IMR-90 (cell line): ENCODE results near the gene SIKE1. TPM values are rescaled to one million over a fixed set of nuclear protein-coding genes. Genes with fewer than 3 reads are reported as not detected.

Experiments used
- ATAC-seq: fragments of 200-7000 bp; cut with Tn5 transposase; 2 replicates; pipeline ENCODE4 v1.9.1; 2020; ENCODE audit warnings: low read depth, mild to moderate bottlenecking, moderate library complexity
- BruUV-seq: library from RNA; stranded (reverse); fragments of 400-500 nt; replicated peaks from 2 replicates; lab custom pipeline; 2021; lab: Mats Ljungman, UMichigan
- CTCF ChIA-PET: fragments of 300-600 bp; formaldehyde crosslinking; extraction: SDS; loops from one replicate; lab custom pipeline; 2021; ENCODE audit warnings: antibody characterized with exemption; lab: Yijun Ruan, JAX
- POLR2A ChIA-PET: fragments of 300-600 bp; sonication (Branson Sonifier 250); formaldehyde crosslinking; loops from one replicate; lab custom pipeline; 2022; ENCODE audit warnings: antibody characterized with exemption; ENCODE audit not compliant: unreplicated experiment; lab: Charles Lee
- DNase-seq: peaks from one replicate; pipeline ENCODE4 v3.0.0; 2013
- H2AFZ ChIP-seq: replicated peaks from 2 replicates; pipeline ENCODE3; 2013; ENCODE audit warnings: low read length, mild to moderate bottlenecking; ENCODE audit not compliant: poor library complexity
- H2AK5ac ChIP-seq: 2 replicates; pipeline ENCODE4 v1.6.1; 2013; ENCODE audit warnings: low read depth, low read length, inconsistent platforms
- H2AK9ac ChIP-seq: replicated peaks from 2 replicates; pipeline ENCODE3; 2013; ENCODE audit warnings: mild to moderate bottlenecking, low read depth, low read length, moderate library complexity; ENCODE audit not compliant: poor library complexity
- H2BK120ac ChIP-seq: 2 replicates; pipeline ENCODE4 v1.6.1; 2013; ENCODE audit warnings: low read depth, low read length, inconsistent platforms
- H2BK15ac ChIP-seq: 3 replicates; pipeline ENCODE4 v1.6.1; 2013; ENCODE audit warnings: low read depth, low read length, inconsistent platforms
- H2BK20ac ChIP-seq: 2 replicates; pipeline ENCODE4 v1.6.1; 2013; ENCODE audit warnings: low read depth, mild to moderate bottlenecking, inconsistent platforms, low read length, moderate library complexity
- H2BK5ac ChIP-seq: 2 replicates; pipeline ENCODE4 v1.6.1; 2013; ENCODE audit warnings: mild to moderate bottlenecking, low read depth, low read length, inconsistent platforms; ENCODE audit not compliant: poor library complexity, severe bottlenecking
- H3K14ac ChIP-seq: replicated peaks from 2 replicates; pipeline ENCODE4 v1.6.1; 2013; ENCODE audit warnings: low read depth, low read length, inconsistent platforms
- H3K18ac ChIP-seq: 2 replicates; pipeline ENCODE4 v1.6.1; 2013; ENCODE audit warnings: low read depth, low read length, control low read depth
- H3K23ac ChIP-seq: 2 replicates; pipeline ENCODE4 v1.6.1; 2013; ENCODE audit warnings: low read depth, low read length, inconsistent platforms
- H3K27ac ChIP-seq: 2 replicates; pipeline ENCODE4 v1.5.1; 2013; ENCODE audit warnings: mild to moderate bottlenecking, control low read depth, low read length; ENCODE audit not compliant: insufficient read depth
- H3K27me3 ChIP-seq: 2 replicates; pipeline ENCODE4 v1.6.1; 2013; ENCODE audit warnings: low read length; ENCODE audit not compliant: control insufficient read depth, insufficient read depth
- H3K36me3 ChIP-seq: 2 replicates; pipeline ENCODE4 v1.6.1; 2013; ENCODE audit warnings: low read length, mixed read lengths; ENCODE audit not compliant: control insufficient read depth, insufficient read depth
- H3K4ac ChIP-seq: 2 replicates; pipeline ENCODE4 v1.6.1; 2013; ENCODE audit warnings: low read depth, low read length, inconsistent platforms
- H3K4me1 ChIP-seq: 2 replicates; pipeline ENCODE4 v1.6.1; 2013; ENCODE audit warnings: low read length, mixed read lengths; ENCODE audit not compliant: control insufficient read depth, insufficient read depth
- H3K4me2 ChIP-seq: 2 replicates; pipeline ENCODE4 v1.6.1; 2013; ENCODE audit warnings: low read depth, mild to moderate bottlenecking, control low read depth, low read length, moderate library complexity
- H3K4me3 ChIP-seq: 2 replicates; pipeline ENCODE4 v1.5.1; 2013; ENCODE audit warnings: low read depth, mild to moderate bottlenecking, control low read depth, low read length, moderate library complexity; ENCODE audit not compliant: insufficient read depth
- H3K56ac ChIP-seq: 2 replicates; pipeline ENCODE4 v1.6.1; 2013; ENCODE audit warnings: low read length, inconsistent platforms; ENCODE audit not compliant: insufficient read depth; ENCODE audit errors: extremely low read depth
- H3K79me1 ChIP-seq, 2 experiments: 2 replicates each; pipeline ENCODE4 v1.6.1; 2013; ENCODE audit warnings: low read length in 2 of 2, inconsistent platforms in 1 of 2, low read depth in 1 of 2
- H3K9ac ChIP-seq: 2 replicates; pipeline ENCODE4 v1.6.1; 2013; ENCODE audit warnings: low read depth, low read length, control low read depth
- H3K9me1 ChIP-seq: 2 replicates; pipeline ENCODE4 v1.6.1; 2013; ENCODE audit warnings: low read length, inconsistent platforms; ENCODE audit not compliant: insufficient read depth
- H3K9me3 ChIP-seq: 2 replicates; pipeline ENCODE4 v1.6.1; 2013; ENCODE audit warnings: low read length; ENCODE audit not compliant: control insufficient read depth, insufficient read depth
- H4K20me1 ChIP-seq: 2 replicates; pipeline ENCODE4 v1.6.1; 2013; ENCODE audit warnings: low read length, inconsistent platforms; ENCODE audit not compliant: insufficient read depth
- H4K5ac ChIP-seq: 2 replicates; pipeline ENCODE4 v1.6.1; 2013; ENCODE audit warnings: mild to moderate bottlenecking, low read depth, low read length, control low read depth
- H4K8ac ChIP-seq, 2 experiments: 2 replicates each; pipeline ENCODE4 v1.6.1; 2013; ENCODE audit warnings: low read depth in 2 of 2, low read length in 2 of 2, control low read depth in 1 of 2, inconsistent platforms in 1 of 2
- H4K91ac ChIP-seq: 2 replicates; pipeline ENCODE4 v1.6.1; 2013; ENCODE audit warnings: low read depth, low read length, inconsistent platforms; ENCODE audit not compliant: insufficient read depth
- CTCF ChIP-seq: conservative IDR thresholded peaks from 2 replicates; pipeline ENCODE4 v1.5.1; 2012; ENCODE audit warnings: mild to moderate bottlenecking, low read depth, low read length, improper control_type of control experiment
- MXI1 ChIP-seq: IDR thresholded peaks from 2 replicates; pipeline ENCODE4 v1.6.1; 2012; ENCODE audit warnings: low read depth, mild to moderate bottlenecking, low read length, moderate library complexity, borderline replicate concordance
- SMC3 ChIP-seq: fragments of 150-350 bp; IDR thresholded peaks from 2 replicates; pipeline ENCODE4 v1.6.1; 2016; ENCODE audit warnings: low read depth, mild to moderate bottlenecking, antibody characterized with exemption, low read length, moderate library complexity
- WGBS, 2 experiments: methylation state at CpG; one replicate each; pipeline versions ENCODE4 v1.1.5 to v1.1.7; 2013; ENCODE audit warnings: missing lambda C conversion rate in 2 of 2; ENCODE audit not compliant: insufficient read length in 1 of 2; ENCODE audit errors: extremely low coverage in 2 of 2; 5-methylcytosine and 5-hydroxymethylcytosine counted together
- dilution Hi-C: fragments of 300-500 bp; cut with HindIII; formaldehyde crosslinking; loops from one replicate; pipeline ENCODE4 v1.14.3; 2018; ENCODE audit warnings: low sequenced_read_pairs; ENCODE audit not compliant: unreplicated experiment
- in situ Hi-C: fragments of 300-500 bp; cut with MboI; formaldehyde crosslinking; loops from 3 replicates; pipeline ENCODE4 v1.14.3; 2019; ENCODE audit warnings: low sequenced_read_pairs, inconsistent platforms, mixed read lengths
- intact Hi-C: fragments of 100-400 bp; cut with micrococcal nuclease; formaldehyde crosslinking; loops from 2 replicates; pipeline ENCODE4 v1.10.0; 2022
- polyA plus RNA-seq, 3 experiments: library from polyadenylated mRNA; depleted of rRNA; stranded (reverse); fragments of >200 nt; gene quantifications; 2 replicates each; pipeline ENCODE4 v1.2.3, GENCODE V29; 2012; ENCODE audit warnings: low replicate concordance in 1 of 3
- total RNA-seq: library from RNA; depleted of rRNA; stranded (reverse); fragments of >200 nt; gene quantifications from 2 replicates; pipeline ENCODE4 v1.2.3, GENCODE V29; 2012
- TF ChIP-seq, protein P1 (sequence below): fragments of 150-350 bp; IDR thresholded peaks from 2 replicates; pipeline ENCODE4 v1.6.1; 2017; ENCODE audit warnings: mild to moderate bottlenecking, antibody characterized with exemption, low read length, low read depth

Gene SIKE1
- total and polyA plus RNA-seq, 2 of the 4 experiments (the other 2 are of a cell fraction): 20.9 to 49.1 TPM

- Histone ChIP-seq H2BK15ac (no peak overlapping the region), H3K14ac (no peak overlapping the region), H3K27me3 (no peaks in the 10 kb centered on the region), H3K18ac (no peak overlapping the region), H3K27ac (no peak overlapping the region), H3K9me1 (peaks cover 7% of the 10 kb centered on the region), H3K23ac (no peak overlapping the region), H3K36me3 (peaks cover 3% of the 10 kb centered on the region; the same call in 1 of the 2 replicates), H3K9me3 (no peaks in the 10 kb centered on the region), H2BK5ac (no peak overlapping the region), H3K4ac (no peak overlapping the region), H3K4me3 (peak overlapping the region; percentile 30; the same call in 1 of the 2 replicates), H3K56ac (no peak overlapping the region), H3K4me1 (peaks cover 4% of the 10 kb centered on the region), H2BK120ac (no peak overlapping the region), H2AK9ac (no peak overlapping the region), H3K79me1 (peaks cover 0 to 28% of the 10 kb centered on the region in 2 experiments; a peak in 2 of 4 replicates), H2AK5ac (no peak overlapping the region), H4K91ac (no peak overlapping the region), H2BK20ac (no peak overlapping the region), H4K8ac (no peak overlapping the region), H3K9ac (no peak overlapping the region; the same call in 1 of the 2 replicates), H4K5ac (no peak overlapping the region), H2AFZ (no peak overlapping the region), H3K4me2 (peak overlapping the region; percentile 86), H4K20me1 (peaks cover 75% of the 10 kb centered on the region)
- in situ Hi-C loops: no loop called here
- peak; percentile 19 for DNase-seq
- TF ChIP-seq, protein P1, sequence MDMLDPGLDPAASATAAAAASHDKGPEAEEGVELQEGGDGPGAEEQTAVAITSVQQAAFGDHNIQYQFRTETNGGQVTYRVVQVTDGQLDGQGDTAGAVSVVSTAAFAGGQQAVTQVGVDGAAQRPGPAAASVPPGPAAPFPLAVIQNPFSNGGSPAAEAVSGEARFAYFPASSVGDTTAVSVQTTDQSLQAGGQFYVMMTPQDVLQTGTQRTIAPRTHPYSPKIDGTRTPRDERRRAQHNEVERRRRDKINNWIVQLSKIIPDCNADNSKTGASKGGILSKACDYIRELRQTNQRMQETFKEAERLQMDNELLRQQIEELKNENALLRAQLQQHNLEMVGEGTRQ: no peak
- TF ChIP-seq MXI1 (peak; percentile 69; the same call in 1 of the 2 replicates), SMC3 (no peak), CTCF (no peak)
- WGBS, 2 experiments: no CpG with 5 or more reads among the region's 7 CpGs
- ChIA-PET POLR2A (no interaction called here), CTCF (no interaction called here)
- dilution Hi-C loops: no loop called here
- BruUV-seq: no TSS peak
- intact Hi-C loops: loop anchor here (5.0 kb wide), 1 partner anchor 778 kb away; the partner anchor contains the start of gene OLFML3
- no peak for ATAC-seq
Observed at GRCh38 chr1:114755006-114755931, 25.2 kb downstream of the SIKE1 start.
